ENCODE results near the gene NEDD8.

GRCh38 chr14:24271834-24272263, 39.7 kb upstream of the NEDD8 start:
- TF ChIP-seq, protein P1, sequence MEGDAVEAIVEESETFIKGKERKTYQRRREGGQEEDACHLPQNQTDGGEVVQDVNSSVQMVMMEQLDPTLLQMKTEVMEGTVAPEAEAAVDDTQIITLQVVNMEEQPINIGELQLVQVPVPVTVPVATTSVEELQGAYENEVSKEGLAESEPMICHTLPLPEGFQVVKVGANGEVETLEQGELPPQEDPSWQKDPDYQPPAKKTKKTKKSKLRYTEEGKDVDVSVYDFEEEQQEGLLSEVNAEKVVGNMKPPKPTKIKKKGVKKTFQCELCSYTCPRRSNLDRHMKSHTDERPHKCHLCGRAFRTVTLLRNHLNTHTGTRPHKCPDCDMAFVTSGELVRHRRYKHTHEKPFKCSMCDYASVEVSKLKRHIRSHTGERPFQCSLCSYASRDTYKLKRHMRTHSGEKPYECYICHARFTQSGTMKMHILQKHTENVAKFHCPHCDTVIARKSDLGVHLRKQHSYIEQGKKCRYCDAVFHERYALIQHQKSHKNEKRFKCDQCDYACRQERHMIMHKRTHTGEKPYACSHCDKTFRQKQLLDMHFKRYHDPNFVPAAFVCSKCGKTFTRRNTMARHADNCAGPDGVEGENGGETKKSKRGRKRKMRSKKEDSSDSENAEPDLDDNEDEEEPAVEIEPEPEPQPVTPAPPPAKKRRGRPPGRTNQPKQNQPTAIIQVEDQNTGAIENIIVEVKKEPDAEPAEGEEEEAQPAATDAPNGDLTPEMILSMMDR (conservative IDR thresholded peaks at IDR 0.05; ENCODE audit: low read depth, low read length) = no peak
- TF ChIP-seq EZH2 (IDR thresholded peaks at IDR 0.05; ENCODE audit: low read length, unreplicated experiment) = no peak
